ENCODE measurements around the gene CIROP. TPM values are rescaled to one million over a fixed set of nuclear protein-coding genes. Genes with fewer than 3 reads are reported as not detected.

Gene CIROP
- total and polyA plus RNA-seq, 4 donors, result not detected

DNA sequence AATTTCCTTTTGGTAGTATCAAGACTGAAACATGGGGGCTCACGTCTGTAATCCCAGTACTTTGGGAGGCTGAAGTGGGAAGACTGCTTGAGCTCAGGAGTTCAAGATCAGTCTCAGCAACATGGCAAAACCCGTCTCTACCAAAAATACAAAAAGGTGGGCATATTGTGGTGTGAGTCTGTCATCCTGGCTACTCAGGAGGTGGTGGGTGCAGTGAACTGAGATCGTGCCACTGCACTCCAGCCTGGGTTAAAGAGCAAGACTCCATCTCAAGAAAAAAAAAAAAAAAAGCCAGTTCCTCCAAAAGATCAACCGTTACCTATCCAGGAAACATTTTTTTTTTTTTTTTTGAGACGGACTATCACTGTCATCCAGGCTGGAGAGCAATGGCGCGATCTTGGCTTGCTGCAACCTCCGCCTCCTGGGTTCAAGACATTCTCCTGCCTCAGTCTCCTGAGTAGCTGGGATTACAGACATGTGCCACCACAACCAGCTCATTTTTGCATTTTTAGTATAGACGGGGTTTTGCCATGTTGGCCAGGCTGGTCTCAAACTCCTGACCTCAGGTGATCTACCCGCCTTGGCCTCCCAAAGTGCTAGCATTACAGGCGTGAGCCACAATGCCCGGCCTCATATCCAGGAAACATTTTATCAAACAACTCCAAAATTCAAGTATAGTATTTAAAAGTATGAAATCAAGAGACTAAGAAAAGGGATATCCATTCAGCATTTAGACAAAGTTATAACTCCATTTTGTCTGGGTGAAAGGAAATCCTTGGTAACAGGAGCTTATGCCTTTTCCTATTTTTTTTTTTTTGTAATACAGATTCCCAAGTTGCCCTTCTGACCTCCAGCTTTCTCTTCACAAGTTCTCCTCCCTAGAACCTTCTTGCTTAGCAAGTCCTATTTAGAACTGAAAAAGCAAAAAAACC, 13.2 kb downstream of the CIROP start:
- Histone ChIP-seq H3K9me3 (ENCODE audit: control insufficient read depth in 4 of 4, low read length in 3 of 4) (no peaks in the 10 kb centered on the region), H3K4me1 (ENCODE audit: control insufficient read depth in 4 of 4, insufficient read depth in 4 of 4, low read length in 3 of 4) (peaks cover 0 to 14% (median 8%) of the 10 kb centered on the region in 4 donors), H3K36me3 (ENCODE audit: control insufficient read depth in 4 of 4, insufficient read depth in 3 of 4, low read depth in 1 of 4, low read length in 3 of 4) (peaks cover 13 to 42% (median 29%) of the 10 kb centered on the region in 4 donors), H3K9ac (ENCODE audit: low read depth in 1 of 2, low read length in 2 of 2) (no peak overlapping the region), H3K27ac (ENCODE audit: low read depth in 1 of 2, low read length in 2 of 2) (no peak overlapping the region), H3K4me3 (ENCODE audit: low read depth in 1 of 3, low read length in 3 of 3) (no peak overlapping the region), H3K27me3 (ENCODE audit: control insufficient read depth in 4 of 4, insufficient read depth in 4 of 4, low read length in 3 of 4) (no peaks in the 10 kb centered on the region)
- TF ChIP-seq HNF4G (IDR thresholded peaks at IDR 0.05) (no peak), FOXA2 (IDR thresholded peaks at IDR 0.05) (no peak), FOXA1 (IDR thresholded peaks at IDR 0.05) (no peak), RXRA (IDR thresholded peaks at IDR 0.05) (no peak), NR2F2 (IDR thresholded peaks at IDR 0.05) (no peak), REST (IDR thresholded peaks at IDR 0.05) (no peak), JUND (IDR thresholded peaks at IDR 0.05) (no peak), EGR1 (IDR thresholded peaks at IDR 0.05; ENCODE audit: low read depth in 2 of 2) (no peak), GABPA (IDR thresholded peaks at IDR 0.05 in 1 of 2, conservative IDR thresholded peaks at IDR 0.05 in 1 of 2) (no peak), RAD21 (IDR thresholded peaks at IDR 0.05) (no peak), SP1 (IDR thresholded peaks at IDR 0.05) (no peak)
- TF ChIP-seq, protein P1, sequence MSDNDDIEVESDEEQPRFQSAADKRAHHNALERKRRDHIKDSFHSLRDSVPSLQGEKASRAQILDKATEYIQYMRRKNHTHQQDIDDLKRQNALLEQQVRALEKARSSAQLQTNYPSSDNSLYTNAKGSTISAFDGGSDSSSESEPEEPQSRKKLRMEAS (IDR thresholded peaks at IDR 0.05), result no peak
- no peak for DNase-seq (ENCODE audit: low spot score)
- 89% methylated on average over 12 of the region's 12 CpGs for WGBS

GRCh38 chr14:23090254-23090636, 14.5 kb downstream of the CIROP start:
- Histone ChIP-seq H3K4me3 (ENCODE audit: low read depth in 1 of 3, low read length in 3 of 3) (no peak overlapping the region), H3K36me3 (ENCODE audit: control insufficient read depth in 4 of 4, insufficient read depth in 3 of 4, low read depth in 1 of 4, low read length in 3 of 4) (peaks cover 14 to 54% (median 41%) of the 10 kb centered on the region in 4 donors), H3K27ac (ENCODE audit: low read depth in 1 of 2, low read length in 2 of 2) (no peak overlapping the region), H3K27me3 (ENCODE audit: control insufficient read depth in 4 of 4, insufficient read depth in 4 of 4, low read length in 3 of 4) (no peaks in the 10 kb centered on the region), H3K4me1 (ENCODE audit: control insufficient read depth in 4 of 4, insufficient read depth in 4 of 4, low read length in 3 of 4) (peaks cover 0 to 14% (median 8%) of the 10 kb centered on the region in 4 donors), H3K9ac (ENCODE audit: low read depth in 1 of 2, low read length in 2 of 2) (no peak overlapping the region), H3K9me3 (ENCODE audit: control insufficient read depth in 4 of 4, low read length in 3 of 4) (no peaks in the 10 kb centered on the region)
- WGBS, result 85% methylated on average over 4 of the region's 4 CpGs
- DNase-seq (ENCODE audit: low spot score), result no peak
- TF ChIP-seq FOXA2 (IDR thresholded peaks at IDR 0.05), result no peak
- no peak for TF ChIP-seq RXRA (IDR thresholded peaks at IDR 0.05)
- TF ChIP-seq SP1 (IDR thresholded peaks at IDR 0.05), result no peak
- TF ChIP-seq CTCF (IDR thresholded peaks at IDR 0.05; ENCODE audit: low read depth, low read length, missing input control), result no peak
